Hindlimb muscle (tissue), 1 donor: ENCODE measurements around the gene C10orf53. TPM values are rescaled to one million over a fixed set of nuclear protein-coding genes. Genes with fewer than 3 reads are reported as not detected.
"Not testable (repeated sequence)": the region's sequence is repeated elsewhere in the genome, so short reads cannot be mapped to it uniquely, and the experiment has no call there.

Source experiments
- DNase-seq: peaks from one replicate; pipeline ENCODE4 v3.0.0-alpha.2; 2013
- polyA plus RNA-seq: library from polyadenylated mRNA; unstranded; fragments of 120-200 nt; gene quantifications from one replicate; pipeline ENCODE4 v1.2.1, GENCODE V29; 2013; ENCODE audit not compliant: insufficient read length

The C10orf53 gene
- polyA plus RNA-seq, 1 donor: not detected

DNA sequence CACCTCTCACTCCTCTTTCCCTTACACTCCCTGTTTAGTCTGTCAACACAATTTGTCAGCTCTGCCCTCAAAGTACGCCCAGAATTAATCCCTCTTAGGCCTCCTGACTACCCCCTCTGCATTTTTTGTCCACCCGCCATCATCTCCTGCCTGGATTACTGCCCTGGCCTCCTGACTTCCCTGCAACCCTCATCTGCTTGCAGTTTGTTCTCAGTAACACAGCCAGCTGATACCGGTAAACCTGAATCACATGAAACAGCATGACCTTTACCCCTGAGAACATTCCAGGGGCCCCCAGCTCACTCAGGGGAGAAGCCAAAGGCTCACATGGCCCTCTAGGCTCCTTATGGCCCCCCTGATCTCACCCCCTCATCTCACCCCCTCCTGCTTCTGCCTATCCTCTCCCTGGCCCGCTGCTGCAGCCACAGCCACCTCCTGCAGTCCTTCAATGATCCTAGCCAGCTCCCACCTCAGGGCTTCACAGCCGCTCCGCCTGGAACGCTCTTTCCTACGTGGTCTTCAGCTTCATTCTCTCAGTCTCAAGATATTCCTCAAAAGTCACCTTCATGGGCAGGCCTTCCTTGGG lies 8.9 kb downstream of the C10orf53 start:
- no peak for DNase-seq

GRCh38 chr10:49688920-49689319 lies 9.5 kb downstream of the C10orf53 start:
- no peak for DNase-seq

- DNase-seq: no peak
Observed at GRCh38 chr10:49689882-49690510, 10.5 kb downstream of the C10orf53 start.

- DNase-seq: no peak
Observed at GRCh38 chr10:49690698-49691356, 11.4 kb downstream of the C10orf53 start.

DNA sequence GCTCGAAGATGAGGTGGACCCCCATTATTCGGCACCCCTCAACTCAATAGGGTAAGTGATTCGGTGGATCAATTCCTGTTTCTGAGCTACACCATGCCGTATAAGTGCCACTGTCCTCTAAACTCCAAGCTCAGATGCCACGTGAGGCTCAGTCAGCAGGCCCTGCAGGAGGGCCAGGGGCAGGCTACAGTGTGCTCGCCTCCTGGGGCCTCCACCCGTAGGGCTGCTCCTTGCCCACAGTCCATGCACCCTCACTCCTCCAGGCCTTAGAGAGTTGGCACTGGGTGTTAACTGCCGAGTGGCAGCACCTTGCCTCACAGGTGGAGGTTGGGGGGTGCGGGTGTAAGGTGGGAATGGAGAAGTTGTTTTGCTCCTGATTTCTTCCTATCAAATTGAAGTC lies 12.1 kb downstream of the C10orf53 start:
- no peak for DNase-seq

- DNase-seq: no peak
Observed at GRCh38 chr10:49694466-49694865, 15.0 kb downstream of the C10orf53 start.

GRCh38 chr10:49696311-49696710 lies 16.9 kb downstream of the C10orf53 start:
- no peak for DNase-seq

DNA sequence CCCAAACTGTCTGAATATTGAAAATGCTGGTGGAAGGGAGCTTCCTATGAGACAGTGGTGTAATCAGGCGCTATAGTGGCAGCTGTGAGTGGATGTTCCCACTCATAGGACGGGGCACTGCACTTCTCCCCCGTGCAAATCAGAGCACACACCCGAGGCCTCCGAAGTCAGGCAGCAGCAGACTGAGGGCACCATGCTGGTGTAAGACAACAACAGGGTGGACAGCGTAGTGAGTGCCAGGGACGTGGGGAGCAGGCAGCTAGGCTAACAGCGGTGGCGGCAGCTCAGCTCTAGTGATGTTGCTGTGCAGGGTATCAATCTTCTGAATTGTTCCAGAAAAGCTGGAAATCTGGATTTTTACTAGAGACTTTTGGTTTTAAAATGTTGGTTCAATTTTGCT lies 19.2 kb downstream of the C10orf53 start:
- no peak for DNase-seq

- no peak for DNase-seq
Observed at GRCh38 chr10:49700211-49700610, 20.8 kb downstream of the C10orf53 start.

GRCh38 chr10:49700997-49701396 lies 21.5 kb downstream of the C10orf53 start:
- no peak for DNase-seq

DNA sequence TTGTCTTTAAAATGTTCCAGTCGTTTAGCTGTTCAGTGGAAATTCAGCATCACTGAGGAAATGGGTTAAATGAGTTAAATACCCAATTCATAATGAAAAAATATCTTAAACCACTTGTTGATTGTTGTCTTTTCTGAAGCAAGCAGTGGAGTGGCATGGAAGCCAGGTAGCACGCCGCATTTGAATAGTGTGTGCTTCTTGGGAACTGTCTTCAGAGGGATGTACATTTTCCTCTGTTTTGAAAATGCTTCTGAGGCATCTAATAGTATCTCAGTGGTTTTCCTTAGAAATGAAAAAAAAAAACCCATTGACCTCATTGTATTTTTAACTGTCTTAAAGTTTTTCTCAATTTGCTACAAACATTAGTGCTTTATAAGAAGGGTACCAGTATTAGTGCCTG lies 28.1 kb downstream of the C10orf53 start:
- DNase-seq: no peak

GRCh38 chr10:49709934-49710333 lies 30.5 kb downstream of the C10orf53 start:
- DNase-seq: no peak

DNA sequence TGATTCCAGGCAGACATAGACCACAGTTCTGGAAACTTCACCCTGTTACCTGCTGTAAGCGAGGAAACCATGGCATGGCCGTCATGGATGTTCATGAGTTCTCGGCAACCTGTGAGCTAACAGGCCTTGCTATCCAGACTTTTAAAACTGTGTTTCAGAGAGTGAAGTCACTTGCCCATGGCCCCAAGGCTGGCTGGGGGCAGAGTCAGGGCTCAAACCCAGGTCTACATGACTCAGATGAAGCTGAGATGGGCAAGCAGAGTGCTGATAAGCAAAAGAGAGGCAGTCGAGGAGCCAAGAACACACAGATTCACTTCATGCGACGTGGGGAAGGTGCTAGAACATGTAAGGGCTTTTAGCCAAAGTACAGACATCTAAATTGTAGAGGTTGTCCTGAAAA lies 31.5 kb downstream of the C10orf53 start:
- no peak for DNase-seq

DNA sequence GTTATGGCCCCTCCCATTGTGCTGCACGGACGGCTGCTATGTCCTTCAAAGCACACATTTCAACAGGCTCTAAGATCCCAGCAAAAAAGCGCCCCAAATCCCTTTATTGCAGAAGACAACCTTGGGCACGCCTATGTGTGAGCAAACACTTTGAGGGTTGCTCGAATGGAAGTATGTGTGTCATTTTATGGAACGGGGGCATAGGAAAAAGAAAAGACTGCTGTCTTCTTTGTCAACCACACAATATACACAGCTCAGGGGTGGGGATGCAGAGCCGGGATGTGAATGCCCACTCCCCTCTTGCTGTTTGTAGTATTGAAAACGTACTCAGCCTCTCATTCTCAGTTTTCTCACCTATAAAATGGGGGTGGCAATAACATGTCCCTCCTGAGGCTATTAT lies 32.0 kb downstream of the C10orf53 start:
- no peak for DNase-seq

DNA sequence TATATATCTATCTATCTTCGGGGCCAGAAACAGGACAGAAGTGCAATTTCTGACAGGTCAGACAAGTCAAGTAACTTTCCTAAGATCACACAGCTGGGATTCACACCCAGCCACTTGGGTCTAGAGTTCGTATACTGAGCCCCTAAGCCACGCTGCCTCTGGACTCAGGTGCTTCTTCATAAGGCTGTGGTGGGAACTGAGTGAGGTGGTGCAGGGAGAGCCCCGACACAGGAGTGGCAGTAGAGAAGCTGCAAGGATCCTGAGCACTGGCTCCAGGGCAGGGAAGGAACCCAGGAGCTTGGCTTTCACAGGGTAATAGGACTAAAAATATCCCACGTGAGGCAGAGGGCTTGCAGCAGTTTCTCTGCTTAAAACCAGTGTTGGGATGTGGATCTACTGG lies 33.8 kb downstream of the C10orf53 start:
- DNase-seq: no peak

- not testable (repeated sequence) for DNase-seq
Observed at GRCh38 chr10:49715157-49715556, 35.7 kb downstream of the C10orf53 start.

GRCh38 chr10:49726593-49726992 lies 47.1 kb downstream of the C10orf53 start:
- DNase-seq: no peak

- DNase-seq: no peak
Observed at GRCh38 chr10:49733866-49734265, 54.4 kb downstream of the C10orf53 start.

DNA sequence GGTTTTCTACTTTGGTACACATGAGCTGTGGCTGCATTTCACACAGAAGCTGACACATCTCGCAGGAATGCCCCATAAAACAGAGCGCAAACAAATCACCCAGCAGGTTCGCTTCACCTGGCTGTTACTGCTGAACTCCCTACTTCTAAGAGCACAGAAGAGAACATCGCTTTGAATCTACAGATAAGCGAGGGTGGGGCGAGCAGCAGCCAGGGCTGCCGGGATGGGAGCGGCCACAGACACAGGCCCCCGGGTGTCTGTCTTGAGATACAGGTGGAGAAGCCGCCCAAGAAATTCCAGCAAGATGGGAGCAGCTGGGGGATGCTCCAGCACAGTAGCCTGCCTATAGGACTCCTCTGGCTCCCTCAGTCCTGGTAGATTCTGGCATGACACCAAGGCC lies 55.2 kb downstream of the C10orf53 start:
- DNase-seq: no peak

GRCh38 chr10:49735161-49735560 lies 55.7 kb downstream of the C10orf53 start:
- no peak for DNase-seq

GRCh38 chr10:49735848-49736563 lies 56.6 kb downstream of the C10orf53 start:
- no peak for DNase-seq

DNA sequence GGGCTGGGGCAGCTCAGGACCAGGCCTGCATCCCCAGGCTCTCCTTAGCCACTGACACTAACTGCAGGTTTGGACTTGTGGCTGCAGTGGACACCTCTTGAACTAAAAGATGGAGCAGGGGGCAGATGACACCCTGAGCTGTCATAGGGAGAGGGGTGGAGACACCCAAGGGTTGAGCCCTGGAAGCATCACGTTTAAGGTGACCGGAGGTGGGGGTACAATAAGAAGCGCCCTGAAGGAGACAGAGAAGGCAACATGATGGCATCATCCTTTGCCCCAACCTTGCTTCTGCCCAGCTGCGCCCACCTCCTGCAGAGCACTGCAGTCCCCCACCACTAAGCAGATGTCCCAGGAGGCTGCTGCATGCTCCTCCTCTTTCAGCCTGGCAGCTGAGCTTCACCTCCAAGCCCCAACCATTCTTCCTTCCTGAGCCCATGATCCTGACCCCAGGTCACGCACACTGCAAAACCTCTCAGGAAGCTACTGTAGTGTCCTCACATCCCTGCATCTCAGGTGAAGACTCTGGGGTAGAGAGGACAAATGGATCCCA lies 57.2 kb downstream of the C10orf53 start:
- DNase-seq: no peak
